ENCODE measurements around the gene APMAP.

- TF ChIP-seq EZH2 (IDR thresholded peaks at IDR 0.05), result no peak
- no peak for TF ChIP-seq CTCF (IDR thresholded peaks at IDR 0.05)
Measured at GRCh38 chr20:24942679-24943078, 49.9 kb downstream of the APMAP start.

Data from neural progenitor cell (in vitro differentiated cells).